ENCODE data around the gene KIF1A. TPM values are rescaled to one million over a fixed set of nuclear protein-coding genes. Genes with fewer than 3 reads are reported as not detected.

KIF1A gene
- total and polyA plus RNA-seq, 2 of the 13 experiments (the other 11 are each of a cell fraction or from before 2014, with no cell fraction given): 0.01 TPM; not detected in 1

GRCh38 chr2:240785424-240786335 lies 34.3 kb downstream of the KIF1A start:
- Histone ChIP-seq H4K20me1 (ENCODE audit: insufficient read depth, low read length) (no peaks in the 10 kb centered on the region; the same call in 1 of the 2 replicates), H3K4me2 (ENCODE audit: low read depth, low read length) (no peak overlapping the region), H3K9me3 (ENCODE audit: low read length) (no peaks in the 10 kb centered on the region), H3K79me2 (ENCODE audit: insufficient read depth, low read length) (no peaks in the 10 kb centered on the region), H3K36me3 (replicated peaks in 1 of 2; ENCODE audit: control insufficient read depth in 1 of 2, insufficient read depth in 2 of 2, low read length in 2 of 2) (no peaks in the 10 kb centered on the region), H3K4me1 (ENCODE audit: insufficient read depth, low read length) (no peaks in the 10 kb centered on the region), H3K27me3 (ENCODE audit: control insufficient read depth in 1 of 2, insufficient read depth in 2 of 2, low read length in 2 of 2) (peaks cover 17 to 63% of the 10 kb centered on the region in 2 experiments; a peak in 4 of 5 replicates), H3K4me3 (replicated peaks in 1 of 3; ENCODE audit: insufficient read depth in 1 of 3, low read depth in 2 of 3, low read length in 3 of 3) (no peak overlapping the region), H3K9ac (ENCODE audit: insufficient read depth, low read depth, low read length) (no peak overlapping the region), H3K27ac (ENCODE audit: extremely low read length, insufficient read depth, low read length) (no peak overlapping the region), H2AFZ (ENCODE audit: low read length) (no peak overlapping the region)
- FAIRE-seq (no peak), DNase-seq (ENCODE audit: low spot score) (no peak), ATAC-seq (peak; percentile 27)
- BruUV-seq (replicated peaks): no TSS peak
- POLR2A ChIA-PET: no interaction called here
- TF ChIP-seq ZBTB4 (CRISPR knock-in tag; IDR thresholded peaks at IDR 0.05; ENCODE audit: borderline replicate concordance): no peak
- TF ChIP-seq NR0B2 (CRISPR knock-in tag; IDR thresholded peaks at IDR 0.05): 0 out of 2 replicates have a peak, but pooled peaks have one; percentile 36
- no peak for TF ChIP-seq CEBPZ (IDR thresholded peaks at IDR 0.05; ENCODE audit: low read length)
- TF ChIP-seq HMGXB4 (CRISPR knock-in tag; IDR thresholded peaks at IDR 0.05; ENCODE audit: borderline replicate concordance in 1 of 2, low read depth in 1 of 2): no peak
- TF ChIP-seq RFX1 (IDR thresholded peaks at IDR 0.05): peak; percentile 67
- TF ChIP-seq CTCF (CRISPR knock-in tag; IDR thresholded peaks at IDR 0.05): peak; percentile 30
- peak; percentile 66; the same call in 1 of the 2 replicates for TF ChIP-seq ZNF740 (CRISPR knock-in tag; IDR thresholded peaks at IDR 0.05)
- no peak for TF ChIP-seq ZIK1 (CRISPR knock-in tag; IDR thresholded peaks at IDR 0.05; ENCODE audit: borderline replicate concordance, low read depth)
- in situ Hi-C loops (cut with HindIII; ENCODE audit: extremely low pct_ligation_motif_present, low pct_unique_long_range_greater_than_20kb): no loop called here
- 23% methylated on average over 21 of the region's 25 CpGs for WGBS (ENCODE audit: low lambda C conversion rate)
- intact Hi-C loops (cut with micrococcal nuclease; ENCODE audit: unreplicated experiment): no loop called here
- CTCF ChIA-PET (ENCODE audit: low intra/inter-chr PET ratio, low total read pairs): no interaction called here
